Memory B cell (primary cell): Measurements from ENCODE around the gene MANSC4.
"Not testable (repeated sequence)": the region's sequence is repeated elsewhere in the genome, so short reads cannot be mapped to it uniquely, and the experiment has no call there.

Experiments
- ATAC-seq: fragments of 150-1000 bp; cut with Tn5 transposase; 2 replicates; pipeline ENCODE4 v1.10.0; 2021; ENCODE audit warnings: low read depth, mild to moderate bottlenecking, moderate library complexity
- DNase-seq, 2 donors: peaks; one replicate each; pipeline ENCODE4 v3.0.0; 2022; ENCODE audit warnings: low spot score in 2 of 2
- H3K27ac Mint-ChIP-seq: one replicate; pipeline ENCODE4 v1.8.0; 2022; ENCODE audit warnings: mild to moderate bottlenecking, moderate library complexity, mixed read lengths
- H3K27me3 Mint-ChIP-seq: one replicate; pipeline ENCODE4 v1.8.0; 2022; ENCODE audit warnings: mixed read lengths
- H3K36me3 Mint-ChIP-seq: one replicate; pipeline ENCODE4 v1.8.0; 2022; ENCODE audit warnings: mild to moderate bottlenecking, mixed read lengths
- H3K4me1 Mint-ChIP-seq: one replicate; pipeline ENCODE4 v1.8.0; 2022; ENCODE audit warnings: mixed read lengths
- H3K4me3 Mint-ChIP-seq: one replicate; pipeline ENCODE4 v1.8.0; 2022; ENCODE audit warnings: mild to moderate bottlenecking, moderate library complexity, mixed read lengths
- H3K9me3 Mint-ChIP-seq: one replicate; pipeline ENCODE4 v1.8.0; 2022; ENCODE audit warnings: mixed read lengths

Gene MANSC4

GRCh38 chr12:27754795-27755194 lies 25.2 kb downstream of the MANSC4 start:
- no peaks in the 10 kb centered on the region for H3K4me1 Mint-ChIP-seq
- H3K4me3 Mint-ChIP-seq = no peak overlapping the region
- no peaks in the 10 kb centered on the region for H3K9me3 Mint-ChIP-seq

GRCh38 chr12:27751386-27752047 lies 28.5 kb downstream of the MANSC4 start:
- H3K9me3 Mint-ChIP-seq = no peaks in the 10 kb centered on the region
- ATAC-seq (no peak), DNase-seq (no peak)
- peaks cover 20% of the 10 kb centered on the region for H3K36me3 Mint-ChIP-seq
- peaks cover 2% of the 10 kb centered on the region for H3K4me1 Mint-ChIP-seq
- no peak overlapping the region for H3K27ac Mint-ChIP-seq
- no peak overlapping the region for H3K4me3 Mint-ChIP-seq
- no peaks in the 10 kb centered on the region for H3K27me3 Mint-ChIP-seq

More at GRCh38 chr12:27754795-27755194, 25.2 kb downstream of the MANSC4 start:
- Mint-ChIP-seq H3K36me3 (peaks cover 17% of the 10 kb centered on the region), H3K27me3 (no peaks in the 10 kb centered on the region), H3K27ac (peak overlapping the region; percentile 80)
- no peak for DNase-seq
- no peak for ATAC-seq

- ATAC-seq = no peak
- H3K36me3 Mint-ChIP-seq = peaks cover 22% of the 10 kb centered on the region
- H3K27me3 Mint-ChIP-seq = no peaks in the 10 kb centered on the region
- no peak overlapping the region for H3K4me3 Mint-ChIP-seq
- no peak for DNase-seq
- H3K4me1 Mint-ChIP-seq = peaks cover 2% of the 10 kb centered on the region
- H3K9me3 Mint-ChIP-seq = no peaks in the 10 kb centered on the region
- no peak overlapping the region for H3K27ac Mint-ChIP-seq
Measured at GRCh38 chr12:27747111-27747820, 32.8 kb downstream of the MANSC4 start.

GRCh38 chr12:27745734-27746133 lies 34.3 kb downstream of the MANSC4 start:
- ATAC-seq, H3K9me3 Mint-ChIP-seq, H3K4me3 Mint-ChIP-seq, DNase-seq, H3K4me1 Mint-ChIP-seq, H3K27ac Mint-ChIP-seq, H3K27me3 Mint-ChIP-seq: not testable (repeated sequence)
- peaks cover 24% of the 10 kb centered on the region for H3K36me3 Mint-ChIP-seq

GRCh38 chr12:27743601-27744000 lies 36.4 kb downstream of the MANSC4 start:
- Mint-ChIP-seq H3K4me3 (no peak overlapping the region), H3K36me3 (peaks cover 25% of the 10 kb centered on the region)
- no peak for ATAC-seq

GRCh38 chr12:27734321-27734720 lies 45.7 kb downstream of the MANSC4 start:
- H3K4me3 Mint-ChIP-seq, ATAC-seq, H3K27me3 Mint-ChIP-seq, DNase-seq, H3K4me1 Mint-ChIP-seq, H3K27ac Mint-ChIP-seq, H3K9me3 Mint-ChIP-seq: not testable (repeated sequence)
- peaks cover 14% of the 10 kb centered on the region for H3K36me3 Mint-ChIP-seq

More at GRCh38 chr12:27743601-27744000, 36.4 kb downstream of the MANSC4 start:
- Mint-ChIP-seq H3K27me3 (no peaks in the 10 kb centered on the region), H3K4me1 (peaks cover 2% of the 10 kb centered on the region), H3K9me3 (no peaks in the 10 kb centered on the region), H3K27ac (no peak overlapping the region)
- no peak for DNase-seq

GRCh38 chr12:27733791-27734190 lies 46.2 kb downstream of the MANSC4 start:
- ATAC-seq = no peak
- Mint-ChIP-seq H3K4me1 (no peaks in the 10 kb centered on the region), H3K36me3 (peaks cover 14% of the 10 kb centered on the region), H3K27me3 (no peaks in the 10 kb centered on the region), H3K9me3 (no peaks in the 10 kb centered on the region), H3K27ac (no peak overlapping the region), H3K4me3 (no peak overlapping the region)
- DNase-seq = no peak

- ATAC-seq (peak; percentile 46), DNase-seq (peak in 1 of 2 donors; percentile 20)
- Mint-ChIP-seq H3K4me1 (no peaks in the 10 kb centered on the region), H3K4me3 (no peak overlapping the region), H3K27me3 (no peaks in the 10 kb centered on the region), H3K27ac (no peak overlapping the region), H3K36me3 (peaks cover 14% of the 10 kb centered on the region), H3K9me3 (no peaks in the 10 kb centered on the region)
Measured at GRCh38 chr12:27733052-27733656, 46.9 kb downstream of the MANSC4 start.

GRCh38 chr12:27732281-27732680 lies 47.8 kb downstream of the MANSC4 start:
- ATAC-seq = no peak
- H3K27me3 Mint-ChIP-seq = no peaks in the 10 kb centered on the region
- DNase-seq = no peak
- no peaks in the 10 kb centered on the region for H3K4me1 Mint-ChIP-seq
- no peaks in the 10 kb centered on the region for H3K9me3 Mint-ChIP-seq
- H3K4me3 Mint-ChIP-seq = no peak overlapping the region
- H3K36me3 Mint-ChIP-seq = peaks cover 12% of the 10 kb centered on the region
- H3K27ac Mint-ChIP-seq = no peak overlapping the region

GRCh38 chr12:27730097-27730588 lies 49.9 kb downstream of the MANSC4 start:
- no peak for ATAC-seq
- Mint-ChIP-seq H3K36me3 (peaks cover 9% of the 10 kb centered on the region), H3K4me1 (no peaks in the 10 kb centered on the region), H3K27me3 (no peaks in the 10 kb centered on the region), H3K4me3 (no peak overlapping the region), H3K9me3 (no peaks in the 10 kb centered on the region), H3K27ac (no peak overlapping the region)
- DNase-seq = no peak

GRCh38 chr12:27723212-27723611 lies 56.8 kb downstream of the MANSC4 start:
- Mint-ChIP-seq H3K9me3 (no peaks in the 10 kb centered on the region), H3K4me3 (no peak overlapping the region), H3K27me3 (no peaks in the 10 kb centered on the region), H3K27ac (peak overlapping the region; percentile 28), H3K36me3 (peaks cover 7% of the 10 kb centered on the region), H3K4me1 (no peaks in the 10 kb centered on the region)
- ATAC-seq (no peak), DNase-seq (no peak)
